Neural progenitor cell (in vitro differentiated cells): ENCODE data around the gene RPL32. TPM values are rescaled to one million over a fixed set of nuclear protein-coding genes. Genes with fewer than 3 reads are reported as not detected.

Experiments used
- DNase-seq: peaks from one replicate; pipeline ENCODE4 v3.0.0-alpha.2; 2016; ENCODE audit warnings: low spot score
- H2AFZ ChIP-seq: fragments of 200-600 bp; sonication (generic); replicated peaks from 2 replicates; pipeline ENCODE4 v1.6.1; 2016; ENCODE audit warnings: antibody characterized with exemption
- H3F3A ChIP-seq: fragments of 200-600 bp; sonication (generic); 2 replicates; pipeline ENCODE4 v1.6.1; 2016; ENCODE audit warnings: antibody characterized with exemption, low read depth
- H3K27ac ChIP-seq: fragments of 200-600 bp; sonication (generic); 2 replicates; pipeline ENCODE4 v1.5.1; 2016; ENCODE audit warnings: mild to moderate bottlenecking
- H3K27me3 ChIP-seq: fragments of 200-600 bp; sonication (generic); 2 replicates; pipeline ENCODE4 v1.6.1; 2016; ENCODE audit warnings: mild to moderate bottlenecking, moderate library complexity
- H3K36me3 ChIP-seq: fragments of 200-600 bp; sonication (generic); 2 replicates; pipeline ENCODE4 v1.5.1; 2016
- H3K4me1 ChIP-seq: fragments of 200-600 bp; sonication (generic); 2 replicates; pipeline ENCODE4 v1.6.1; 2016; ENCODE audit warnings: mixed run types
- H3K4me2 ChIP-seq: fragments of 200-600 bp; sonication (generic); 2 replicates; pipeline ENCODE4 v1.6.1; 2016
- H3K4me3 ChIP-seq: fragments of 200-600 bp; sonication (generic); 2 replicates; pipeline ENCODE4 v1.5.1; 2016
- H3K79me2 ChIP-seq: fragments of 200-600 bp; sonication (generic); 2 replicates; pipeline ENCODE4 v1.6.1; 2016; ENCODE audit warnings: low read depth
- H3K9ac ChIP-seq: fragments of 200-600 bp; sonication (generic); 2 replicates; pipeline ENCODE4 v1.6.1; 2016
- H3K9me3 ChIP-seq: fragments of 200-600 bp; sonication (generic); 2 replicates; pipeline ENCODE4 v1.5.1; 2016; ENCODE audit warnings: low read depth
- H4K20me1 ChIP-seq: fragments of 200-600 bp; sonication (generic); 2 replicates; pipeline ENCODE4 v1.6.1; 2016; ENCODE audit warnings: low read depth
- H3K27ac Mint-ChIP-seq: 3 replicates; pipeline ENCODE4 v1.8.0; 2021; ENCODE audit warnings: mixed read lengths
- H3K27me3 Mint-ChIP-seq: 2 replicates; pipeline ENCODE4 v1.8.0; 2022; ENCODE audit warnings: low read depth, mild to moderate bottlenecking, inconsistent platforms, moderate library complexity, mixed read lengths; ENCODE audit not compliant: insufficient read depth
- H3K36me3 Mint-ChIP-seq: 3 replicates; pipeline ENCODE4 v1.8.0; 2021; ENCODE audit warnings: mixed read lengths
- H3K4me1 Mint-ChIP-seq: 3 replicates; pipeline ENCODE4 v1.8.0; 2021; ENCODE audit warnings: mixed read lengths
- H3K4me3 Mint-ChIP-seq: 3 replicates; pipeline ENCODE4 v1.8.0; 2021; ENCODE audit warnings: mild to moderate bottlenecking, moderate library complexity, mixed read lengths
- H3K9me3 Mint-ChIP-seq: 3 replicates; pipeline ENCODE4 v1.8.0; 2020; ENCODE audit warnings: mixed read lengths
- CTCF ChIP-seq: fragments of 200-600 bp; sonication (generic); IDR thresholded peaks from 2 replicates; pipeline ENCODE4 v1.5.1; 2017; ENCODE audit warnings: antibody characterized with exemption, mild to moderate bottlenecking
- EZH2 ChIP-seq: fragments of 200-600 bp; sonication (generic); IDR thresholded peaks from 2 replicates; pipeline ENCODE4 v1.6.1; 2017; ENCODE audit warnings: antibody characterized with exemption, mild to moderate bottlenecking, moderate library complexity
- EZH2phosphoT487 ChIP-seq: fragments of 200-600 bp; sonication (generic); IDR thresholded peaks from 2 replicates; pipeline ENCODE4 v1.6.1; 2017; ENCODE audit warnings: antibody characterized with exemption
- total RNA-seq: library from RNA; depleted of rRNA; stranded (reverse); fragments of >200 nt; gene quantifications from 2 replicates; pipeline ENCODE4 v1.2.3, GENCODE V29; 2015; ENCODE audit warnings: low replicate concordance

Gene RPL32
- total RNA-seq, 1 donor from 2014 or later = 2,309 TPM

GRCh38 chr3:12810013-12810780 is 31.2 kb downstream of the RPL32 start:
- no peaks in the 10 kb centered on the region for H4K20me1 ChIP-seq
- Mint-ChIP-seq H3K9me3 (no peaks in the 10 kb centered on the region), H3K27me3 (peaks cover 3% of the 10 kb centered on the region), H3K4me3 (peak overlapping the region; percentile 76), H3K36me3 (peaks cover 3% of the 10 kb centered on the region), H3K27ac (no peak overlapping the region), H3K4me1 (peaks cover 9% of the 10 kb centered on the region)
- DNase-seq = peak; percentile 99
- H3K79me2 ChIP-seq = no peaks in the 10 kb centered on the region
- no peak overlapping the region for H3K27ac ChIP-seq
- H3F3A ChIP-seq = peaks cover 8% of the 10 kb centered on the region
- H3K9ac ChIP-seq = no peak overlapping the region
- H3K27me3 ChIP-seq = no peaks in the 10 kb centered on the region
- peaks cover 8% of the 10 kb centered on the region for H3K4me1 ChIP-seq
- H3K4me2 ChIP-seq = peak overlapping the region; percentile 73
- H3K9me3 ChIP-seq = no peaks in the 10 kb centered on the region
- TF ChIP-seq CTCF (peak; percentile 72), EZH2 (no peak)
- peak overlapping the region; percentile 74 for H2AFZ ChIP-seq
- H3K4me3 ChIP-seq = peak overlapping the region; percentile 53
- no peaks in the 10 kb centered on the region for H3K36me3 ChIP-seq

- Histone ChIP-seq H2AFZ (no peak overlapping the region), H3K9ac (no peak overlapping the region)
- peak overlapping the region; percentile 74 for H3K27ac Mint-ChIP-seq
Observed at GRCh38 chr3:12809435-12809834, 31.9 kb downstream of the RPL32 start.

GRCh38 chr3:12809001-12809400 is 32.4 kb downstream of the RPL32 start:
- no peaks in the 10 kb centered on the region for H3K9me3 Mint-ChIP-seq
- Histone ChIP-seq H3K4me3 (no peak overlapping the region), H3K36me3 (no peaks in the 10 kb centered on the region), H3K9me3 (no peaks in the 10 kb centered on the region), H3K4me2 (no peak overlapping the region), H4K20me1 (no peaks in the 10 kb centered on the region), H3K27ac (no peak overlapping the region), H3K4me1 (peaks cover 8% of the 10 kb centered on the region), H2AFZ (no peak overlapping the region), H3F3A (peaks cover 8% of the 10 kb centered on the region), H3K79me2 (no peaks in the 10 kb centered on the region), H3K9ac (no peak overlapping the region), H3K27me3 (no peaks in the 10 kb centered on the region)
- H3K27me3 Mint-ChIP-seq = peaks cover 3% of the 10 kb centered on the region
- peak overlapping the region; percentile 74 for H3K27ac Mint-ChIP-seq
- no peak for DNase-seq
- TF ChIP-seq EZH2phosphoT487 = no peak
- TF ChIP-seq EZH2 = no peak
- TF ChIP-seq CTCF = no peak
- peaks cover 4% of the 10 kb centered on the region for H3K36me3 Mint-ChIP-seq
- peaks cover 9% of the 10 kb centered on the region for H3K4me1 Mint-ChIP-seq
- peak overlapping the region; percentile 71 for H3K4me3 Mint-ChIP-seq

More at GRCh38 chr3:12809435-12809834, 31.9 kb downstream of the RPL32 start:
- H3K9me3 Mint-ChIP-seq = no peaks in the 10 kb centered on the region
- peak overlapping the region; percentile 53 for H3K4me3 ChIP-seq
- peak overlapping the region; percentile 71 for H3K4me3 Mint-ChIP-seq
- no peak overlapping the region for H3K27ac ChIP-seq
- peaks cover 3% of the 10 kb centered on the region for H3K36me3 Mint-ChIP-seq
- TF ChIP-seq EZH2 = no peak
- TF ChIP-seq EZH2phosphoT487 = no peak
- no peak for TF ChIP-seq CTCF
- H3F3A ChIP-seq = peaks cover 8% of the 10 kb centered on the region
- no peak for DNase-seq
- H3K27me3 ChIP-seq = no peaks in the 10 kb centered on the region
- H3K9me3 ChIP-seq = no peaks in the 10 kb centered on the region
- H3K4me1 ChIP-seq = peaks cover 8% of the 10 kb centered on the region
- no peaks in the 10 kb centered on the region for H3K36me3 ChIP-seq
- peaks cover 3% of the 10 kb centered on the region for H3K27me3 Mint-ChIP-seq
- H3K4me1 Mint-ChIP-seq = peaks cover 9% of the 10 kb centered on the region
- H3K4me2 ChIP-seq = peak overlapping the region; percentile 73
- no peaks in the 10 kb centered on the region for H3K79me2 ChIP-seq
- H4K20me1 ChIP-seq = no peaks in the 10 kb centered on the region
